T-helper 17 cell (primary cell): Measurements from ENCODE around the gene PYGB. TPM values are rescaled to one million over a fixed set of nuclear protein-coding genes. Genes with fewer than 3 reads are reported as not detected.
"Not testable (repeated sequence)": the region's sequence is repeated elsewhere in the genome, so short reads cannot be mapped to it uniquely, and the experiment has no call there.

Source experiments
- ATAC-seq: fragments of 150-1000 bp; cut with Tn5 transposase; 2 replicates; pipeline ENCODE4 v1.10.0; 2021; ENCODE audit warnings: mild to moderate bottlenecking, moderate library complexity
- DNase-seq, 3 donors: peaks; one replicate each; pipeline versions ENCODE4 v3.0.0 to v3.0.0-alpha.2; 2020 to 2021
- H3K9me3 ChIP-seq: one replicate; pipeline ENCODE4 v1.7.0; 2013; ENCODE audit warnings: low read length, mild to moderate bottlenecking; ENCODE audit not compliant: control insufficient read depth, poor library complexity, severe bottlenecking
- H3K27ac Mint-ChIP-seq: one replicate; pipeline ENCODE4 v1.8.0; 2022; ENCODE audit warnings: mild to moderate bottlenecking, moderate library complexity, mixed read lengths
- H3K27me3 Mint-ChIP-seq: one replicate; pipeline ENCODE4 v1.8.0; 2022; ENCODE audit warnings: mixed read lengths
- H3K36me3 Mint-ChIP-seq: one replicate; pipeline ENCODE4 v1.8.0; 2022; ENCODE audit warnings: low read depth, mixed read lengths
- H3K4me1 Mint-ChIP-seq: one replicate; pipeline ENCODE4 v1.8.0; 2022; ENCODE audit warnings: mild to moderate bottlenecking, mixed read lengths
- H3K4me3 Mint-ChIP-seq: one replicate; pipeline ENCODE4 v1.8.0; 2022; ENCODE audit warnings: mild to moderate bottlenecking, moderate library complexity, mixed read lengths
- total RNA-seq, 4 donors: library from RNA in 2 of 4; stranded (reverse) in 2 of 4; gene quantifications; one replicate each; pipeline ENCODE4 v1.2.3 and lab custom pipeline; 2022 to 2026

PYGB gene
- total RNA-seq, 2 donors from 2014 or later = 28.6 to 53.1 TPM

DNA sequence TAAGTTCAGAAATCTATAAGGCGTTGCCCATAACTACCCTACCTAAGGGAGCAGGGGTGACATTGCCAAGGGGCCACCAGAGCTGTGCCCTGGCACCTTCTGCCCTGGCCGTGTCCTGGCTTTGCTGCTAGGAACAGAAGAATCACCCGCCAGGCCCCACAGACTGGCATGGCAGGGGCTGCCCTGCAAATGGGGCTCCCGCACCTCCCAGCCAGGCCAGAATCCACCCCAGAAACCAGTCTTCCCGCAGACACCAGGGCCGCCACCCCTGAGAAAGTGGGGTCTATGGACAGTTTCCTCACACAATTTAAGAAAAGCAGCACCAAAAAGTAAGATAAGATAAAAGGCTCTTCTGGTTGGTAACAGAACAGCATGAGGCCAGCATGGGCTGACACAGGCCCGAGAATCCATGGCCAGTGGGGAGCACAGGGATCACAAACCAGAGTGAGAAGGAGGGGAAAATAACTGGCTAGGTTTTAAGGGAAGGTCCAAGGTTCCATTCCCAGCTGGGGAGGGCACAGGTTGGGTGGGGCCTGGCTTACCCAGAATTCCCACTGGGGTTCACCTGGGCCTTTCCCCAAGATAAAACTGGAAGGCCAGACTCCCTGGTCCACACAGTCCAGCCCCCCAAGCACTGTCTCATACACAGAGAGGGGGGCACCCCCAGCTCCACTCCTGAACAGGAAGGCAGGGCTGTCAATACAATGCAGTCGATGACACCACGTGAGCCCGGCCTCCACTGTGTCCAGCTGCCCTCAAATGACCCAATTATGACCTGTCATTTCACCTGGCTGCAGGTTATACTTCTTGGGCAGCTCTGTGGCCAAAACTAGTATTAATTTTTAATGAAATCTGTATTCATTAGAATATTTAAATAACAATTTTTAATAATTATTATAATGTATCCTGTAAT lies 59.4 kb downstream of the PYGB start:
- H3K4me1 Mint-ChIP-seq = peaks cover 11% of the 10 kb centered on the region
- H3K27ac Mint-ChIP-seq = peak overlapping the region; percentile 90
- peaks cover 2% of the 10 kb centered on the region for H3K36me3 Mint-ChIP-seq
- no peaks in the 10 kb centered on the region for H3K9me3 ChIP-seq
- ATAC-seq (no peak), DNase-seq (no peak)
- H3K4me3 Mint-ChIP-seq = no peak overlapping the region
- no peaks in the 10 kb centered on the region for H3K27me3 Mint-ChIP-seq

DNA sequence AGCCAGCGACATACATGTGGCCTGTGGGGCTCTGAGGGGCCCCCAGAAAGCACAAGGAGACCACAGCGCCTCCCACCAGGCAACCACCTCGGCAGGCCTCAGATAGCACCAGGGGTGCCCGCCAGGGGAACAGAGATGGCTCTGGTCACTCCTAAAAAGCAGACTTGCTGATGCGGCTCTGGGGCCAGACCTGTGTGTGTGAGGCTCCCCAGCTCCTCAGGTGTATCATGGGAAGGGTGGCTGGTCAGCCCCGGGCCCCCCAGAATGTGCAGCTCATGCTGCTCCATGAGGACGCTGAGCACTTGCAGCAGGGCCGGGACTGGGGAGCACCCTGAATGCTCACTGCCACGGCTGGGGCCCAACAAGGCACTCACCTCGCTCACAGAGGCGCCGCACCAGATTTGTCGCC lies 60.2 kb downstream of the PYGB start:
- H3K36me3 Mint-ChIP-seq = peaks cover 2% of the 10 kb centered on the region
- DNase-seq (no peak), ATAC-seq (no peak)
- H3K27ac Mint-ChIP-seq = no peak overlapping the region
- no peak overlapping the region for H3K4me3 Mint-ChIP-seq
- no peaks in the 10 kb centered on the region for H3K27me3 Mint-ChIP-seq
- H3K4me1 Mint-ChIP-seq = peaks cover 11% of the 10 kb centered on the region
- H3K9me3 ChIP-seq = no peaks in the 10 kb centered on the region

DNA sequence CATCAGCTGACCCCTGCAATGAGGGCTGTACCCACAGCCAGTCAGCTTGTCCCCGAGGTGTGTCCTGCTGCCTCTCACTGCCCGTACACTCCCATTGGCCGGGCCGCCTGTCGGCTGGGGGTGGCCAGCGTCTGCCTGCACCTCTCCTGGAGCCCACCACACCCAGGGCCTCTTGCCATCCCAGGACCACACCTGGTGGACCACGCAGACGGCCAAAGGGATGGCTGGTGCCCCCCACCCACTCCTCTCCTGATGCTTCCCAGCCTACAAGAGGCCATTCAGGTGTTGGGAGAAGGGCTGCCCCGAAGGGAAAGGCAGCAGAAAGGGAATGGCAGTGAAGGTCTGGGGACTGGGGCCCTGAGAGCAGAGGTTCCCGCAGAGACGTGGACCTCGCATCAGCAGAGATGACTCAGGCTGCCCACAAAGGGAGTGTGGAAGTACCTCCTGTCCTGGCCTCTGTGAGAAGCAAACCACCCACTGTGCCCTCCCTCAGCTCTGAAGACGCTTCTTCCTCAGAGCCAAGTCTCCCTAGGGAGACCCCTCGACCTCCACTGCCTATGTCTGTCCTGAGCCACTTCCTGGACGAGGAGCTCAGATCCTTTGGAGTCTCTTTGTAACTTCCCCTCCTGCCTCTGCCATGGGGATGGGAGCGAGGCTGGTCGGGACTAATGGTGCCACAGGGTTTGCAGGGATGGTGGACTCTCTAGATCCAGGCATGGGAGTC lies 60.9 kb downstream of the PYGB start:
- no peak overlapping the region for H3K4me3 Mint-ChIP-seq
- peaks cover 2% of the 10 kb centered on the region for H3K36me3 Mint-ChIP-seq
- ATAC-seq = no peak
- no peak for DNase-seq
- no peaks in the 10 kb centered on the region for H3K27me3 Mint-ChIP-seq
- peaks cover 11% of the 10 kb centered on the region for H3K4me1 Mint-ChIP-seq
- no peaks in the 10 kb centered on the region for H3K9me3 ChIP-seq
- peak overlapping the region; percentile 51 for H3K27ac Mint-ChIP-seq

DNA sequence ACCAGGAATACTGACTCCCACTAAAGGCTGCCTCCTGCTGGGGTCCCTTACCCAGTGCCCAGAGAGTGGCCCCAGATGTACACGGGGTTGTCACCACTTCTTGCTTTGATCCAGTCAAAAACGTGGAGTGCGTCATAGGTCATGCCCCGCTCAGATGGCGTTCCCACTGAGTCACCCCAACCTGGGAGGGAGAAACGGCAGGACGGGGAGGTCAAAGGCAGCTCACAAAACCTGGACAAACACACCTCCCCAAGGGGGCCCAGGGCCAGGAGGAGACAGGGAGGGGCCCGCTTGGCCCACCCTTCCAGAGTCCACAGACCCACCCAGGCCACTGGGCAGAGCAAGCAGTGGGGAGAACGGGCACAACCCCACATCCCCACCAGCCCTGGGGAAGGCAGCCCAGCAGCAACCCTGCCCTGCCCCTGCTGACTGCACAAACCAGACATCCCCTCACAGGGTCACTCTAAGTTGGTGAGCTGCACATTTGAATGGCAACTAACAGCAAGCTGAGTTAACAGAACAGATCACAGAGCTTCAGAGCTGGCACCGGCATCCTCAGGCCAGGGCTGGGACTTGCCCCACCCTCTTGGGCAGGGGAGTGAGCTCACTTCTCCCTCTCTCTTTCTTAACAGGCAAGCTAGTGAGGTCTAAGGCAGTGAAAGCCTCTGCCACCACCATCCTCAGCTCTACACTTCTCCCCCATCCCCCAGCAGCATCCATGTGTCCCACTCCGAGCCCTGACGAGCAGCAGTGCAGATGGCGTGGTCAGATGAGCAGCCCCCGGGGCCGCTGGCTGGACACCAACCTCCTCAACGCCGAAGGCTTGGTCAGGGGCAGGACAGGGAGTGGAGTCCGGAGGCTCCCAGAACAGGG lies 61.7 kb downstream of the PYGB start:
- no peaks in the 10 kb centered on the region for H3K9me3 ChIP-seq
- no peak for ATAC-seq
- Mint-ChIP-seq H3K4me1 (peaks cover 11% of the 10 kb centered on the region), H3K36me3 (peaks cover 2% of the 10 kb centered on the region), H3K4me3 (no peak overlapping the region), H3K27ac (peak overlapping the region; percentile 97), H3K27me3 (no peaks in the 10 kb centered on the region)
- no peak for DNase-seq

DNA sequence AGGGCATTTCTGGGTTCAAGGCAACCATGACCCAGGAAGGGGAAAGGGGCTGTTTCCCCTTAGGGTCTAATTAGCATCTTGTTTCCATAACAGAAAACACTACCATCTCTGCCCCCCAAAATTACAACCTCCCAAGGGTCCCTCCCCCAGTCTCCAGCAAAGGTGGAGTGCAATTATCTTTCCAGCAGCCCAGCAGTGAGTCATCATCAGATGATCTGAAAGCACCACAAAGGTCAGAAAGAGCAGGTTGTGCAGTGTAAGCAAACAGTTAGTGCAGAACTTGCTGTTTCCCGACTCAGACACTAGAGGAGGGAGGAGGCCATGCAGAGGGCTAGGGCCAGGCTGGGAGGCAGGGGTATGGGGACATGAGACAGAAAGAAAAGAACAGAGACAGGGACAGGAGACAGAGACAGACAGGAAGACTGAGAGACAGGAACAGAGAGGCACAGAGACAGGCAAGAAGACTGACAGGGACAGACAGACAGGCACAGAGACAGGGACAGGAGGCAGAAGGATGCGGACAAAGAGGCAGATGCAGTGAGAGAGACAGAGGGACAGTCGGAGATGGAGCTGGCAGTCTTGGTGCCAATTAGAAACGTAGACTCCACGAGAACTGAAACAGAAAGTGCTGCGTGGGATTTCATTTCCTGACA lies 62.5 kb downstream of the PYGB start:
- ATAC-seq (peak; percentile 92), DNase-seq (no peak)
- peak overlapping the region; percentile 97 for H3K27ac Mint-ChIP-seq
- peaks cover 13% of the 10 kb centered on the region for H3K4me1 Mint-ChIP-seq
- no peaks in the 10 kb centered on the region for H3K9me3 ChIP-seq
- peaks cover 2% of the 10 kb centered on the region for H3K36me3 Mint-ChIP-seq
- H3K4me3 Mint-ChIP-seq = peak overlapping the region; percentile 96
- no peaks in the 10 kb centered on the region for H3K27me3 Mint-ChIP-seq

DNA sequence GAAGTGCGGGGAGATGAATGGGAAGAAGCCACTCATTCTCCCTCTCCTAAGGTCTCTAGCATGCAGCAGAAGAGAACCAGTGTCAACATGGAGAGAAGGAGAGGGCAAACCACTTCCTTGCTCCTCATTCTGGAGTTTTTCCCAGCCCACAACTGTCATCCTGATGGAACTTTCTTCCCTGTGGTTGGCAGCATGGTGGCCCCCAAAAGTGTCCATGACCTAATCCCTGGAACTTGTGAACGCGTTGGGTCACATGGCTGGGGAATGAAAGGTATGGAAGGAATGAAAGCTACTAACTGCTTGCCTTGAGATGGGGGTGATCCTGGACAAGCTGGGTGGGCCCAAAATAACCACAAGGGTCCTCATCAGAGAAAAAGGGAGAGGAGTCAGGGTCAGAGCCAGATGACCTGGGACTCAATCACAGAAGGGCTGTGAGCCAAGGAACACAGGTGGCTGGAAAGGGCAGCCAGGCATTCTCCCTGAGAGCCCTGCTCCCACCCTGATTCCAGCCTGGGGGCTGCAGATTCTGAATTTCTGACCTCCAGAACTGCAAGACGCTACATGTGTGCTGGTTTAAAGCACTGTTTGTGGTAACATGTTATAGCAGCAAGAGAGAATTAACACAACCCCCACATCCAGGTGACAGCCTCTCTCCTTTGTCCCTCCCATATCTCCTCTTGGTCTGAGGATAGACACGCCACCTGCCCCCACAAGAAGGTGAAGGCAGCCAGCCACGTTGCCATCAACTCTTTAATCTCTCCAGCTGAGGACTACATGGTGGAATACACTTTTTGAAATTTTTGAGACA lies 63.2 kb downstream of the PYGB start:
- DNase-seq = no peak
- no peaks in the 10 kb centered on the region for H3K27me3 Mint-ChIP-seq
- peak overlapping the region; percentile 96 for H3K4me3 Mint-ChIP-seq
- no peak for ATAC-seq
- H3K4me1 Mint-ChIP-seq = peaks cover 15% of the 10 kb centered on the region
- H3K9me3 ChIP-seq = no peaks in the 10 kb centered on the region
- peak overlapping the region; percentile 97 for H3K27ac Mint-ChIP-seq
- peaks cover 2% of the 10 kb centered on the region for H3K36me3 Mint-ChIP-seq

DNA sequence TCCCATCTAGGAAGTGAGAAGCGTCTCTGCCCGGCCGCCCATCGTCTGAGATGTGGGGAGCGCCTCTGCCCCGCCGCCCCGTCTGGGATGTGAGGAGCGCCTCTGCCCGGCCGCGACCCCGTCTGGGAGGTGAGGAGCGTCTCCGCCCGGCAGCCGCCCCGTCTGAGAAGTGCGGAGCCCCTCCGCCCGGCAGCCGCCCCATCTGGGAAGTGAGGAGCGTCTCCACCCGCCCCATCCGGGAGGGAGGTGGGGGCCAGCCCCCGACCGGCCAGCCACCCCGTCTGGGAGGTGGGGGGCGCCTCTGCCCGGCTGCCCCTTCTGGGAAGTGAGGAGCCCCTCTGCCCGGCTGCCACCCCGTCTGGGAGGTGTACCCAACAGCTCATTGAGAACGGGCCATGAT lies 64.8 kb downstream of the PYGB start:
- H3K9me3 ChIP-seq, DNase-seq, H3K36me3 Mint-ChIP-seq, H3K4me3 Mint-ChIP-seq, ATAC-seq, H3K27me3 Mint-ChIP-seq: not testable (repeated sequence)
- H3K27ac Mint-ChIP-seq = peak overlapping the region; percentile 97
- H3K4me1 Mint-ChIP-seq = peaks cover 16% of the 10 kb centered on the region

DNA sequence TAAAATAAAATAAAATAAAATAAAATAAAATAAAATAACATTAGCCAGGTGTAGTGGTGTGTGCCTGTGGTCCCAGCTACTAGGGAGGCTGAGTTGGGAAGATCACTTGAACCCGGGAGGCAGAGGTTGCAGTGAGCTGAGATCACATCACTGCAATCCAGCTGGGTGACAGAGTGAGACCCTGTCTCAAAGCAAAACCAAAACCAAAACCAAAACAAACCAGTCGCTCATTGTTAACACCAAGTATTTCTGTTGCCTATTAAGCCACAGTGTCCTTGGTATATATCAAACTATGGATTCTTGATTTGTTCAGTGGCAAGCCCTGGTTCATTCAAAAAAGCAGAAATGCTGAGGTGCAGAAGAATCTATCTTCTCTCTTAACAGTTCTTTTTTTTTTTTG lies 65.7 kb downstream of the PYGB start:
- no peak overlapping the region for H3K27ac Mint-ChIP-seq
- no peaks in the 10 kb centered on the region for H3K27me3 Mint-ChIP-seq
- H3K9me3 ChIP-seq = no peaks in the 10 kb centered on the region
- peaks cover 16% of the 10 kb centered on the region for H3K4me1 Mint-ChIP-seq
- ATAC-seq (no peak), DNase-seq (no peak)
- no peak overlapping the region for H3K4me3 Mint-ChIP-seq
- H3K36me3 Mint-ChIP-seq = peaks cover 2% of the 10 kb centered on the region

DNA sequence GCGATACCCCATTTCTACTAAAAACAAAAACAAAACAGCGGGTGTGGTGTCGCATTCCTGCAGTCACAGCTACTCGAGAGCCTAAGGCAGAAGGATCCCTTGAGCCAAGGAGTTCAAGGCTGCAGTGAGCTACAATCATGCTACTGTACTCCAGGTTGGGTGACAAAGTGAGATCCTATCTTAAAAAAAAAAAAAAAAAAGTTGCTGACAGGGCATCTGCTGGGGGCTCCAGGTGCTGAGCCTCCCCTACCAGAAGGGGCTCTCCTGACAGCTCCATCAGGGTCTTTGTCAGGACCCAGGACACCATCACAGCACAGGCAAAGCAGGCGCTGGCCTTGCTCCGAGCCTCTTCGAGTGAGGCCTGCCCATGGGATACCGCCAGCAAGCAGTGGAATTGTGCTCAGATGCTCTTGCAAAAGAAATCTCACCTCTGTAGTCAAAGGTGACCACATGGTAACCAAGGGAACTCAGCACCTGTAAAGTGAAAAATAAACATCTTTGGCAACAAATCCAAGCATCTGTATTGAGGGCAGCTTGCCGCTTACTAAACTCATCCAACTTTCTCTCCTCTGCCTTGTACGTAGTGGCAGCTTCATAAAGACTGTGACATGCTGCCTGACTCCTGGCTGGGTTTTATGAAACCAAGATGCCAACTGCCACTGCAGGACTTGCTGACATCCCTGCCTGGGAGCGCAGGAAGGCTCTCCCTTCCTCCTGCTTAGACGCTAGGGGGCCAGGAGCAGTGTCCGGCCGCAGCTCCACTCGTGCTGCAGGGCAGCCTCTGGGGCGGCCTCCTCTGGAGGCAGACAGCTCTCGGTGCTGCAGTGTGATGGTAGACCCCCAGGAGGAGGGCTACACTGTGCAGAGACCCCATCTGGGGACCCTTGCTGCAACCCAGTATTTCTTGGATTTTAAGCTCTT lies 66.9 kb downstream of the PYGB start:
- H3K4me1 Mint-ChIP-seq = peaks cover 17% of the 10 kb centered on the region
- ATAC-seq = no peak
- peak overlapping the region; percentile 82 for H3K27ac Mint-ChIP-seq
- H3K9me3 ChIP-seq = no peaks in the 10 kb centered on the region
- H3K4me3 Mint-ChIP-seq = no peak overlapping the region
- H3K36me3 Mint-ChIP-seq = peaks cover 2% of the 10 kb centered on the region
- DNase-seq = no peak
- H3K27me3 Mint-ChIP-seq = no peaks in the 10 kb centered on the region

DNA sequence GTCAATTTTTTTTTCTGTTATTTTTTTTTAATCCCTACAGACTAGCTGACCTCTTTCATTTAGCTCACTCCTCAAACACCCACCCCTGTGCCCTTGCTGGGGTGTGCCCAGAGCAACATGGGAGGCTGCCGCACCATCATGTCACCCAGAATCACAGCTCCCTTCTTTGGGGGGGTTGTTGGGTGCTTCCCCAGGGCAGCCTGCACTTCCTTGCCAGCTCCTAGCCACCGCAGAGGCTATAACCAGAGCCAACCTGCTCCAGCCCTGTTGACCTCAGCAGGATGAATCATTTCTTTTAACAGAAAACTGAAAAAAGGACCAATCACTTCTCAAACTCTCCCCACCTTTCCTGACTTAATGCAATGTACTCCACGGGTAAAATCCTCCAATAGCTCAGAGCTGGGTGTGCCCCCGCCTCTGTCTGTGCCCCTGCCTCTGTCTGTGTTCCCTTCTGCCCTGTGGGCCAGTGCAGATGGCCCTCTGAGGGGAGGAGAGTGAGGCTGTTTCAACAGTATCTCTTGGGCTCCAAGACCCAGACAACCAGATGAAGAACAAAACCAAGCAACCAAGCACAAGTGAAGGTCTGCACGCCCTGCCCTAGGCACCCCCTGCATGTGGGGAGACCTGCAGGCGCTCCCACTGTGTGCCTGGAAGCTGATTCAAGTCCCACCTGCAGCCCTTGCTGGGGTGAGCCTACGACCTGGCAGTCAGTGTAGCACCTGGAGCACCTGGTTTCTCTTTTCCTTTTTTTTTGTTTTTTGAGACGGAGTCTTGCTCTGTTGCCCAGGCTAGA lies 67.7 kb downstream of the PYGB start:
- no peak overlapping the region for H3K4me3 Mint-ChIP-seq
- H3K27me3 Mint-ChIP-seq = no peaks in the 10 kb centered on the region
- H3K27ac Mint-ChIP-seq = peak overlapping the region; percentile 82
- ATAC-seq = no peak
- no peak for DNase-seq
- H3K9me3 ChIP-seq = no peaks in the 10 kb centered on the region
- peaks cover under 1% of the 10 kb centered on the region for H3K36me3 Mint-ChIP-seq
- peaks cover 14% of the 10 kb centered on the region for H3K4me1 Mint-ChIP-seq
